Embryonic facial prominence (tissue), 1 donor: Measurements from ENCODE around the gene MRE11.
"Not testable (repeated sequence)": the region's sequence is repeated elsewhere in the genome, so short reads cannot be mapped to it uniquely, and the experiment has no call there.

Experiments used
- DNase-seq: peaks from one replicate; pipeline ENCODE4 v3.0.0-alpha.2; 2016; ENCODE audit errors: extremely low spot score

MRE11 gene

GRCh38 chr11:94424011-94424410 is 69.6 kb downstream of the MRE11 start:
- DNase-seq: no peak

- DNase-seq: no peak
These were observed 70.1 kb downstream of the MRE11 start for GRCh38 chr11:94423507-94423906.

GRCh38 chr11:94418123-94418765 is 75.4 kb downstream of the MRE11 start:
- no peak for DNase-seq

- peak; percentile 79 for DNase-seq
These were observed 76.2 kb downstream of the MRE11 start for GRCh38 chr11:94417386-94417987.

GRCh38 chr11:94405062-94405833 is 88.4 kb downstream of the MRE11 start:
- DNase-seq: no peak

GRCh38 chr11:94402355-94402754 is 91.3 kb downstream of the MRE11 start:
- no peak for DNase-seq

GRCh38 chr11:94401773-94402265 is 91.8 kb downstream of the MRE11 start:
- no peak for DNase-seq

- no peak for DNase-seq
These were observed 92.5 kb downstream of the MRE11 start, which contains the start of gene GPR83 for GRCh38 chr11:94400839-94401772. GPR83 (minus strand) TSS chr11:94401419; CDS start chr11:94401247, 172 bp downstream.

- no peak for DNase-seq
These were observed 93.2 kb downstream of the MRE11 start for GRCh38 chr11:94400457-94400838.

GRCh38 chr11:94400050-94400449 is 93.6 kb downstream of the MRE11 start:
- DNase-seq: no peak

GRCh38 chr11:94398101-94398500 is 95.5 kb downstream of the MRE11 start:
- DNase-seq: no peak

GRCh38 chr11:94396282-94396681 is 97.4 kb downstream of the MRE11 start:
- DNase-seq: no peak

GRCh38 chr11:94391937-94392336 is 101.7 kb downstream of the MRE11 start:
- DNase-seq: not testable (repeated sequence)

GRCh38 chr11:94379613-94380012 is 114.0 kb downstream of the MRE11 start:
- DNase-seq: no peak

- DNase-seq: no peak
These were observed 116.8 kb downstream of the MRE11 start for GRCh38 chr11:94376841-94377240.

GRCh38 chr11:94370576-94370975 is 123.1 kb downstream of the MRE11 start:
- not testable (repeated sequence) for DNase-seq
